GM12873 (cell line): Measurements from ENCODE around the gene PYGB.

Source experiments
- TF ChIP-seq, protein P1 (sequence below): IDR thresholded peaks from 2 replicates; pipeline ENCODE4 v1.5.1; 2012; ENCODE audit warnings: low read depth, mild to moderate bottlenecking, moderate library complexity, low read length, control low read depth; ENCODE audit not compliant: insufficient read depth; ENCODE audit errors: missing control alignments

The PYGB gene

GRCh38 chr20:25310921-25311728 is 63.2 kb downstream of the PYGB start:
- TF ChIP-seq, protein P1, sequence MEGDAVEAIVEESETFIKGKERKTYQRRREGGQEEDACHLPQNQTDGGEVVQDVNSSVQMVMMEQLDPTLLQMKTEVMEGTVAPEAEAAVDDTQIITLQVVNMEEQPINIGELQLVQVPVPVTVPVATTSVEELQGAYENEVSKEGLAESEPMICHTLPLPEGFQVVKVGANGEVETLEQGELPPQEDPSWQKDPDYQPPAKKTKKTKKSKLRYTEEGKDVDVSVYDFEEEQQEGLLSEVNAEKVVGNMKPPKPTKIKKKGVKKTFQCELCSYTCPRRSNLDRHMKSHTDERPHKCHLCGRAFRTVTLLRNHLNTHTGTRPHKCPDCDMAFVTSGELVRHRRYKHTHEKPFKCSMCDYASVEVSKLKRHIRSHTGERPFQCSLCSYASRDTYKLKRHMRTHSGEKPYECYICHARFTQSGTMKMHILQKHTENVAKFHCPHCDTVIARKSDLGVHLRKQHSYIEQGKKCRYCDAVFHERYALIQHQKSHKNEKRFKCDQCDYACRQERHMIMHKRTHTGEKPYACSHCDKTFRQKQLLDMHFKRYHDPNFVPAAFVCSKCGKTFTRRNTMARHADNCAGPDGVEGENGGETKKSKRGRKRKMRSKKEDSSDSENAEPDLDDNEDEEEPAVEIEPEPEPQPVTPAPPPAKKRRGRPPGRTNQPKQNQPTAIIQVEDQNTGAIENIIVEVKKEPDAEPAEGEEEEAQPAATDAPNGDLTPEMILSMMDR: no peak

- TF ChIP-seq, protein P1: no peak
These were observed 65.7 kb downstream of the PYGB start for GRCh38 chr20:25313593-25313992.

DNA sequence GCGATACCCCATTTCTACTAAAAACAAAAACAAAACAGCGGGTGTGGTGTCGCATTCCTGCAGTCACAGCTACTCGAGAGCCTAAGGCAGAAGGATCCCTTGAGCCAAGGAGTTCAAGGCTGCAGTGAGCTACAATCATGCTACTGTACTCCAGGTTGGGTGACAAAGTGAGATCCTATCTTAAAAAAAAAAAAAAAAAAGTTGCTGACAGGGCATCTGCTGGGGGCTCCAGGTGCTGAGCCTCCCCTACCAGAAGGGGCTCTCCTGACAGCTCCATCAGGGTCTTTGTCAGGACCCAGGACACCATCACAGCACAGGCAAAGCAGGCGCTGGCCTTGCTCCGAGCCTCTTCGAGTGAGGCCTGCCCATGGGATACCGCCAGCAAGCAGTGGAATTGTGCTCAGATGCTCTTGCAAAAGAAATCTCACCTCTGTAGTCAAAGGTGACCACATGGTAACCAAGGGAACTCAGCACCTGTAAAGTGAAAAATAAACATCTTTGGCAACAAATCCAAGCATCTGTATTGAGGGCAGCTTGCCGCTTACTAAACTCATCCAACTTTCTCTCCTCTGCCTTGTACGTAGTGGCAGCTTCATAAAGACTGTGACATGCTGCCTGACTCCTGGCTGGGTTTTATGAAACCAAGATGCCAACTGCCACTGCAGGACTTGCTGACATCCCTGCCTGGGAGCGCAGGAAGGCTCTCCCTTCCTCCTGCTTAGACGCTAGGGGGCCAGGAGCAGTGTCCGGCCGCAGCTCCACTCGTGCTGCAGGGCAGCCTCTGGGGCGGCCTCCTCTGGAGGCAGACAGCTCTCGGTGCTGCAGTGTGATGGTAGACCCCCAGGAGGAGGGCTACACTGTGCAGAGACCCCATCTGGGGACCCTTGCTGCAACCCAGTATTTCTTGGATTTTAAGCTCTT is 66.9 kb downstream of the PYGB start:
- TF ChIP-seq, protein P1: no peak

DNA sequence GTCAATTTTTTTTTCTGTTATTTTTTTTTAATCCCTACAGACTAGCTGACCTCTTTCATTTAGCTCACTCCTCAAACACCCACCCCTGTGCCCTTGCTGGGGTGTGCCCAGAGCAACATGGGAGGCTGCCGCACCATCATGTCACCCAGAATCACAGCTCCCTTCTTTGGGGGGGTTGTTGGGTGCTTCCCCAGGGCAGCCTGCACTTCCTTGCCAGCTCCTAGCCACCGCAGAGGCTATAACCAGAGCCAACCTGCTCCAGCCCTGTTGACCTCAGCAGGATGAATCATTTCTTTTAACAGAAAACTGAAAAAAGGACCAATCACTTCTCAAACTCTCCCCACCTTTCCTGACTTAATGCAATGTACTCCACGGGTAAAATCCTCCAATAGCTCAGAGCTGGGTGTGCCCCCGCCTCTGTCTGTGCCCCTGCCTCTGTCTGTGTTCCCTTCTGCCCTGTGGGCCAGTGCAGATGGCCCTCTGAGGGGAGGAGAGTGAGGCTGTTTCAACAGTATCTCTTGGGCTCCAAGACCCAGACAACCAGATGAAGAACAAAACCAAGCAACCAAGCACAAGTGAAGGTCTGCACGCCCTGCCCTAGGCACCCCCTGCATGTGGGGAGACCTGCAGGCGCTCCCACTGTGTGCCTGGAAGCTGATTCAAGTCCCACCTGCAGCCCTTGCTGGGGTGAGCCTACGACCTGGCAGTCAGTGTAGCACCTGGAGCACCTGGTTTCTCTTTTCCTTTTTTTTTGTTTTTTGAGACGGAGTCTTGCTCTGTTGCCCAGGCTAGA is 67.7 kb downstream of the PYGB start:
- TF ChIP-seq, protein P1: no peak

DNA sequence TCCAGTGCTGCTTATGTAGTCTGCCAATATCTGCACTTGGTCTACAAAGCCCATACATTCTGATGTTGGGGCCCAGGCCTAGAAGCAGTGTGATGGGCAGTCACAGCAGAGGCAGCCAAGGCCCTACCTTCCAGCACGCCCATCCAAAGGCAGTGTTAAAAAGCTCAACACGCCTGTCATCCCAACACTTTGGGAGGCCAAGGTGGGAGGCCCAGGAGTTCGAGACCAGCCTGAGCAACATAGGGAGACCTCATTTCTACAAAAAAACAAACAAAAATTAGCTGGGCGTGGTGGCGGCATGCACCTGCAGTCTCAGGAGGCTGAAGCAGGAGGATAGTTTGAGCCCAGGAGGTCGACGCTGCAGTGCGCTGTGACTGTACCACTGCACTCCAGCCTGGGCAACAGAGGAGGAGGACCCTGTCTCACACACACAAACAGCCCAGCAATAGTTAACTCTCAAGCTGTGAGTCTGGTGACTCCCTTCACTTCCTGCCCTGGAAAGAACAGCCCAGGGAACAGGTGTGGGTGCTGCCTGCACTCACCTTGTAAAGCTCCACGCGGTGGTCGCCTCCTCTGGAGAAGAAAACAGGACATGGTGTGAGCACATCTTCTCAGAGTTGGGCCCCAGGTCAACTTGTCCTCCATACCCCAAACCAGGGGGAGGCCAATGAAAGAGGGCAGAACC is 68.8 kb downstream of the PYGB start:
- TF ChIP-seq, protein P1: no peak

GRCh38 chr20:25317351-25318075 is 69.6 kb downstream of the PYGB start:
- TF ChIP-seq, protein P1: no peak
